HepG2 (cell line): ENCODE measurements around the gene DNAJB12. TPM values are rescaled to one million over a fixed set of nuclear protein-coding genes. Genes with fewer than 3 reads are reported as not detected.
A peak's percentile ranks its signal among the peaks of the same experiment; 100 is the strongest.

Experiments used
- ATRX ChIP-seq: sonication (generic); formaldehyde crosslinking; IDR thresholded peaks from 2 replicates; pipeline ENCODE4 v1.4.0; 2020; ENCODE audit warnings: missing genetic modification reagents, borderline replicate concordance
- BRD4 ChIP-seq: sonication (generic); formaldehyde crosslinking; IDR thresholded peaks from 2 replicates; pipeline ENCODE4 v1.4.0; 2020; ENCODE audit warnings: missing genetic modification reagents
- ETV5 ChIP-seq: IDR thresholded peaks from 2 replicates; pipeline ENCODE4 v1.6.1; 2018; ENCODE audit warnings: missing biosample characterization, missing genetic modification reagents, inconsistent platforms, borderline replicate concordance
- FOXM1 ChIP-seq: sonication (generic); formaldehyde crosslinking; IDR thresholded peaks from 2 replicates; pipeline ENCODE4 v1.5.0; 2020; ENCODE audit warnings: missing genetic modification reagents
- HOXA7 ChIP-seq: sonication (generic); formaldehyde crosslinking; IDR thresholded peaks from 2 replicates; pipeline ENCODE4 v1.8.1; 2022; ENCODE audit warnings: mild to moderate bottlenecking, missing genetic modification reagents, moderate library complexity
- IRF1 ChIP-seq: sonication (generic); formaldehyde crosslinking; IDR thresholded peaks from 2 replicates; pipeline ENCODE4 v1.4.0; 2020; ENCODE audit warnings: low read depth, mild to moderate bottlenecking, missing genetic modification reagents
- JARID2 ChIP-seq: sonication (generic); formaldehyde crosslinking; IDR thresholded peaks from 2 replicates; pipeline ENCODE4 v1.8.1; 2023; ENCODE audit warnings: missing genetic modification reagents, inconsistent platforms; ENCODE audit not compliant: insufficient replicate concordance
- ONECUT2 ChIP-seq: sonication (generic); formaldehyde crosslinking; IDR thresholded peaks from 2 replicates; pipeline ENCODE4 v1.4.0; 2020; ENCODE audit warnings: missing genetic modification reagents
- ZNF34 ChIP-seq: sonication (generic); formaldehyde crosslinking; IDR thresholded peaks from 2 replicates; pipeline ENCODE4 v1.4.0; 2020; ENCODE audit warnings: mild to moderate bottlenecking, missing genetic modification reagents, borderline replicate concordance
- ZNF460 ChIP-seq: sonication (generic); formaldehyde crosslinking; IDR thresholded peaks from 2 replicates; pipeline ENCODE4 v1.5.1; 2020; ENCODE audit warnings: missing genetic modification reagents, mild to moderate bottlenecking, borderline replicate concordance
- ZNF512B ChIP-seq: sonication (generic); formaldehyde crosslinking; IDR thresholded peaks from 2 replicates; pipeline ENCODE4 v1.5.1; 2020; ENCODE audit warnings: missing genetic modification reagents, mild to moderate bottlenecking, borderline replicate concordance
- ZNF713 ChIP-seq: sonication (generic); formaldehyde crosslinking; IDR thresholded peaks from 2 replicates; pipeline ENCODE4 v1.4.0; 2020; ENCODE audit warnings: mild to moderate bottlenecking, missing genetic modification reagents
- polyA plus RNA-seq, 8 experiments: library from polyadenylated mRNA; depleted of rRNA in 3 of 8; stranded (reverse) in 7 of 8; unstranded in 1 of 8; fragments of >200 nt; fragmentation: Illumina TruSeq in 4 of 8; extraction: Trizol in 4 of 8; gene quantifications; 2 replicates each; pipeline versions ENCODE4 v1.2.1 to v1.2.3, GENCODE V29; 2011 to 2016; ENCODE audit warnings: low read depth in 4 of 8, missing spikeins in 1 of 8, mixed read lengths in 1 of 8; ENCODE audit not compliant: insufficient read depth in 1 of 8
- total RNA-seq, 5 experiments: library from RNA; depleted of rRNA; stranded (reverse); fragments of >200 nt; fragmentation: Illumina TruSeq; extraction: Trizol; gene quantifications; 2 replicates each; pipeline ENCODE4 v1.2.3, GENCODE V29; 2016; ENCODE audit warnings: low read depth in 1 of 5
- TF ChIP-seq, protein P1 (sequence below): sonication (generic); formaldehyde crosslinking; IDR thresholded peaks from 2 replicates; pipeline ENCODE4 v1.5.1; 2020; ENCODE audit warnings: missing genetic modification reagents, mild to moderate bottlenecking, borderline replicate concordance
- TF ChIP-seq, protein P2 (sequence below): sonication (generic); formaldehyde crosslinking; IDR thresholded peaks from 2 replicates; pipeline ENCODE4 v1.9.0; 2021; ENCODE audit warnings: missing genetic modification reagents, borderline replicate concordance
- TF ChIP-seq, protein P3 (sequence below): sonication (generic); formaldehyde crosslinking; IDR thresholded peaks from 2 replicates; pipeline ENCODE4 v1.5.1; 2020; ENCODE audit warnings: mild to moderate bottlenecking, missing genetic modification reagents, borderline replicate concordance

Gene DNAJB12
- total and polyA plus RNA-seq, 2 of the 13 experiments (the other 11 are each of a cell fraction or from before 2014, with no cell fraction given): 10.8 to 18.2 TPM

- TF ChIP-seq ZNF512B (no peak; the same call in 1 of the 2 replicates), ZNF713 (no peak), ZNF460 (no peak), FOXM1 (no peak), ETV5 (peak; percentile 96), JARID2 (CRISPR knock-in tag) (no peak), ONECUT2 (CRISPR knock-in tag) (no peak), ZNF34 (CRISPR knock-in tag) (no peak), BRD4 (no peak), IRF1 (CRISPR knock-in tag) (no peak), ATRX (CRISPR knock-in tag) (no peak), HOXA7 (CRISPR knock-in tag) (no peak)
- TF ChIP-seq, protein P1, sequence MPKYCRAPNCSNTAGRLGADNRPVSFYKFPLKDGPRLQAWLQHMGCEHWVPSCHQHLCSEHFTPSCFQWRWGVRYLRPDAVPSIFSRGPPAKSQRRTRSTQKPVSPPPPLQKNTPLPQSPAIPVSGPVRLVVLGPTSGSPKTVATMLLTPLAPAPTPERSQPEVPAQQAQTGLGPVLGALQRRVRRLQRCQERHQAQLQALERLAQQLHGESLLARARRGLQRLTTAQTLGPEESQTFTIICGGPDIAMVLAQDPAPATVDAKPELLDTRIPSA (CRISPR knock-in tag): no peak
- TF ChIP-seq, protein P2, sequence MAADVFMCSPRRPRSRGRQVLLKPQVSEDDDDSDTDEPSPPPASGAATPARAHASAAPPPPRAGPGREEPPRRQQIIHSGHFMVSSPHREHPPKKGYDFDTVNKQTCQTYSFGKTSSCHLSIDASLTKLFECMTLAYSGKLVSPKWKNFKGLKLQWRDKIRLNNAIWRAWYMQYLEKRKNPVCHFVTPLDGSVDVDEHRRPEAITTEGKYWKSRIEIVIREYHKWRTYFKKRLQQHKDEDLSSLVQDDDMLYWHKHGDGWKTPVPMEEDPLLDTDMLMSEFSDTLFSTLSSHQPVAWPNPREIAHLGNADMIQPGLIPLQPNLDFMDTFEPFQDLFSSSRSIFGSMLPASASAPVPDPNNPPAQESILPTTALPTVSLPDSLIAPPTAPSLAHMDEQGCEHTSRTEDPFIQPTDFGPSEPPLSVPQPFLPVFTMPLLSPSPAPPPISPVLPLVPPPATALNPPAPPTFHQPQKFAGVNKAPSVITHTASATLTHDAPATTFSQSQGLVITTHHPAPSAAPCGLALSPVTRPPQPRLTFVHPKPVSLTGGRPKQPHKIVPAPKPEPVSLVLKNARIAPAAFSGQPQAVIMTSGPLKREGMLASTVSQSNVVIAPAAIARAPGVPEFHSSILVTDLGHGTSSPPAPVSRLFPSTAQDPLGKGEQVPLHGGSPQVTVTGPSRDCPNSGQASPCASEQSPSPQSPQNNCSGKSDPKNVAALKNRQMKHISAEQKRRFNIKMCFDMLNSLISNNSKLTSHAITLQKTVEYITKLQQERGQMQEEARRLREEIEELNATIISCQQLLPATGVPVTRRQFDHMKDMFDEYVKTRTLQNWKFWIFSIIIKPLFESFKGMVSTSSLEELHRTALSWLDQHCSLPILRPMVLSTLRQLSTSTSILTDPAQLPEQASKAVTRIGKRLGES: no peak
- TF ChIP-seq, protein P3, sequence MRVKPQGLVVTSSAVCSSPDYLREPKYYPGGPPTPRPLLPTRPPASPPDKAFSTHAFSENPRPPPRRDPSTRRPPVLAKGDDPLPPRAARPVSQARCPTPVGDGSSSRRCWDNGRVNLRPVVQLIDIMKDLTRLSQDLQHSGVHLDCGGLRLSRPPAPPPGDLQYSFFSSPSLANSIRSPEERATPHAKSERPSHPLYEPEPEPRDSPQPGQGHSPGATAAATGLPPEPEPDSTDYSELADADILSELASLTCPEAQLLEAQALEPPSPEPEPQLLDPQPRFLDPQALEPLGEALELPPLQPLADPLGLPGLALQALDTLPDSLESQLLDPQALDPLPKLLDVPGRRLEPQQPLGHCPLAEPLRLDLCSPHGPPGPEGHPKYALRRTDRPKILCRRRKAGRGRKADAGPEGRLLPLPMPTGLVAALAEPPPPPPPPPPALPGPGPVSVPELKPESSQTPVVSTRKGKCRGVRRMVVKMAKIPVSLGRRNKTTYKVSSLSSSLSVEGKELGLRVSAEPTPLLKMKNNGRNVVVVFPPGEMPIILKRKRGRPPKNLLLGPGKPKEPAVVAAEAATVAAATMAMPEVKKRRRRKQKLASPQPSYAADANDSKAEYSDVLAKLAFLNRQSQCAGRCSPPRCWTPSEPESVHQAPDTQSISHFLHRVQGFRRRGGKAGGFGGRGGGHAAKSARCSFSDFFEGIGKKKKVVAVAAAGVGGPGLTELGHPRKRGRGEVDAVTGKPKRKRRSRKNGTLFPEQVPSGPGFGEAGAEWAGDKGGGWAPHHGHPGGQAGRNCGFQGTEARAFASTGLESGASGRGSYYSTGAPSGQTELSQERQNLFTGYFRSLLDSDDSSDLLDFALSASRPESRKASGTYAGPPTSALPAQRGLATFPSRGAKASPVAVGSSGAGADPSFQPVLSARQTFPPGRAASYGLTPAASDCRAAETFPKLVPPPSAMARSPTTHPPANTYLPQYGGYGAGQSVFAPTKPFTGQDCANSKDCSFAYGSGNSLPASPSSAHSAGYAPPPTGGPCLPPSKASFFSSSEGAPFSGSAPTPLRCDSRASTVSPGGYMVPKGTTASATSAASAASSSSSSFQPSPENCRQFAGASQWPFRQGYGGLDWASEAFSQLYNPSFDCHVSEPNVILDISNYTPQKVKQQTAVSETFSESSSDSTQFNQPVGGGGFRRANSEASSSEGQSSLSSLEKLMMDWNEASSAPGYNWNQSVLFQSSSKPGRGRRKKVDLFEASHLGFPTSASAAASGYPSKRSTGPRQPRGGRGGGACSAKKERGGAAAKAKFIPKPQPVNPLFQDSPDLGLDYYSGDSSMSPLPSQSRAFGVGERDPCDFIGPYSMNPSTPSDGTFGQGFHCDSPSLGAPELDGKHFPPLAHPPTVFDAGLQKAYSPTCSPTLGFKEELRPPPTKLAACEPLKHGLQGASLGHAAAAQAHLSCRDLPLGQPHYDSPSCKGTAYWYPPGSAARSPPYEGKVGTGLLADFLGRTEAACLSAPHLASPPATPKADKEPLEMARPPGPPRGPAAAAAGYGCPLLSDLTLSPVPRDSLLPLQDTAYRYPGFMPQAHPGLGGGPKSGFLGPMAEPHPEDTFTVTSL: no peak
Measured at GRCh38 chr10:72334825-72335393, 19.8 kb downstream of the DNAJB12 start (continued).
